Hepatocyte (in vitro differentiated cells): Measurements from ENCODE around the gene OVOL1. TPM values are rescaled to one million over a fixed set of nuclear protein-coding genes. Genes with fewer than 3 reads are reported as not detected.
A peak's percentile ranks its signal among the peaks of the same experiment; 100 is the strongest.

Source experiments
- DNase-seq: peaks from one replicate; pipeline ENCODE4 v3.0.0-alpha.2; 2016; ENCODE audit warnings: low spot score
- H2AFZ ChIP-seq: fragments of 200-600 bp; sonication (generic); 2 replicates; pipeline ENCODE4 v1.6.0; 2016; ENCODE audit warnings: antibody characterized with exemption, mild to moderate bottlenecking
- H3K27ac ChIP-seq: fragments of 200-600 bp; sonication (generic); 2 replicates; pipeline ENCODE4 v1.5.1; 2016; ENCODE audit warnings: mild to moderate bottlenecking
- H3K27me3 ChIP-seq: fragments of 200-600 bp; sonication (generic); 2 replicates; pipeline ENCODE4 v1.6.1; 2016
- H3K36me3 ChIP-seq: fragments of 200-600 bp; sonication (generic); replicated peaks from 2 replicates; pipeline ENCODE4 v1.5.1; 2016; ENCODE audit warnings: low read depth; ENCODE audit not compliant: insufficient read depth
- H3K4me1 ChIP-seq: fragments of 200-600 bp; sonication (generic); 2 replicates; pipeline ENCODE4 v1.5.1; 2016; ENCODE audit warnings: mild to moderate bottlenecking, moderate library complexity; ENCODE audit not compliant: insufficient read depth
- H3K4me2 ChIP-seq: fragments of 200-600 bp; sonication (generic); 2 replicates; pipeline ENCODE4 v1.6.0; 2016
- H3K4me3 ChIP-seq: fragments of 200-600 bp; sonication (generic); 2 replicates; pipeline ENCODE4 v1.5.1; 2016; ENCODE audit warnings: mild to moderate bottlenecking
- H3K79me2 ChIP-seq: fragments of 200-600 bp; sonication (generic); 2 replicates; pipeline ENCODE4 v1.6.0; 2017; ENCODE audit warnings: mild to moderate bottlenecking
- H3K9me2 ChIP-seq: fragments of 200-600 bp; sonication (generic); replicated peaks from 2 replicates; pipeline ENCODE4 v1.6.0; 2017; ENCODE audit warnings: mild to moderate bottlenecking; ENCODE audit not compliant: insufficient read depth
- H3K9me3 ChIP-seq: fragments of 200-600 bp; sonication (generic); 2 replicates; pipeline ENCODE4 v1.5.1; 2016; ENCODE audit warnings: low read depth, mild to moderate bottlenecking
- H4K20me1 ChIP-seq: fragments of 200-600 bp; sonication (generic); 2 replicates; pipeline ENCODE4 v1.6.0; 2016; ENCODE audit warnings: mild to moderate bottlenecking; ENCODE audit not compliant: insufficient read depth, poor library complexity, severe bottlenecking
- CTCF ChIP-seq: fragments of 200-600 bp; sonication (generic); IDR thresholded peaks from 2 replicates; pipeline ENCODE4 v1.5.1; 2016; ENCODE audit warnings: antibody characterized with exemption, mild to moderate bottlenecking; ENCODE audit not compliant: poor library complexity
- EZH2 ChIP-seq: fragments of 200-600 bp; sonication (generic); IDR thresholded peaks from 2 replicates; pipeline ENCODE4 v1.6.1; 2016; ENCODE audit warnings: antibody characterized with exemption, mild to moderate bottlenecking, borderline replicate concordance
- EZH2phosphoT487 ChIP-seq: fragments of 200-600 bp; sonication (generic); IDR thresholded peaks from one replicate; pipeline ENCODE4 v1.6.1; 2018; ENCODE audit warnings: antibody characterized with exemption, mild to moderate bottlenecking, low read depth, moderate library complexity; ENCODE audit not compliant: unreplicated experiment, severe bottlenecking
- WGBS: methylation state at CpG from one replicate; pipeline ENCODE4 v1.1.6; 2016; ENCODE audit warnings: low lambda C conversion rate; ENCODE audit errors: missing lambda C conversion rate; 5-methylcytosine and 5-hydroxymethylcytosine counted together
- polyA plus RNA-seq: library from polyadenylated mRNA; unstranded; fragments of >200 nt; fragmentation: Nextera tagmentation; extraction: Ambion mirVana; gene quantifications from 2 replicates; pipeline ENCODE4 v1.2.1, GENCODE V29; 2016
- total RNA-seq: library from RNA; depleted of rRNA; stranded (reverse); fragments of >200 nt; gene quantifications from 2 replicates; pipeline ENCODE4 v1.2.3, GENCODE V29; 2014

OVOL1 gene
- total RNA-seq = 26.0 and 26.3 TPM in 2 replicates
- polyA plus RNA-seq = 20.6 and 20.8 TPM in 2 replicates

GRCh38 chr11:65786786-65787636 lies at the start of gene OVOL1:
OVOL1 (plus strand) TSS chr11:65787063; CDS start chr11:65787374, 311 bp downstream.
- 2% methylated on average over 69 of the region's 112 CpGs for WGBS
- peak; percentile 90 for DNase-seq
- Histone ChIP-seq H4K20me1 (peaks cover 12% of the 10 kb centered on the region), H3K4me3 (peak within 1 kb of the TSS; percentile 79), H3K27ac (peak within 1 kb of the TSS; percentile 97), H3K79me2 (peaks cover 38% of the 10 kb centered on the region), H3K36me3 (no peaks in the 10 kb centered on the region), H2AFZ (peak within 1 kb of the TSS; percentile 63), H3K9me3 (no peaks in the 10 kb centered on the region), H3K27me3 (peaks cover 13% of the 10 kb centered on the region), H3K4me2 (peak within 1 kb of the TSS; percentile 92), H3K9me2 (no peaks in the 10 kb centered on the region), H3K4me1 (peaks cover 28% of the 10 kb centered on the region)
- no peak for TF ChIP-seq EZH2
- TF ChIP-seq EZH2phosphoT487 = peak; percentile 64

- 89% methylated on average over 2 of the region's 2 CpGs for WGBS
- no peak for DNase-seq
- TF ChIP-seq CTCF = no peak
- no peak for TF ChIP-seq EZH2
- TF ChIP-seq EZH2phosphoT487 = no peak
- no peak overlapping the region for H3K4me3 ChIP-seq
- no peaks in the 10 kb centered on the region for H4K20me1 ChIP-seq
- no peaks in the 10 kb centered on the region for H3K27me3 ChIP-seq
- no peak overlapping the region for H3K27ac ChIP-seq
- H3K9me2 ChIP-seq = no peaks in the 10 kb centered on the region
- no peak overlapping the region for H2AFZ ChIP-seq
- H3K4me2 ChIP-seq = no peak overlapping the region
- H3K79me2 ChIP-seq = no peaks in the 10 kb centered on the region
- H3K36me3 ChIP-seq = no peaks in the 10 kb centered on the region
- no peaks in the 10 kb centered on the region for H3K4me1 ChIP-seq
- H3K9me3 ChIP-seq = no peaks in the 10 kb centered on the region
Measured at GRCh38 chr11:65739022-65739421, 47.8 kb upstream of the OVOL1 start.

- Histone ChIP-seq H3K4me1 (no peaks in the 10 kb centered on the region), H3K4me2 (no peak overlapping the region), H2AFZ (no peak overlapping the region), H3K36me3 (no peaks in the 10 kb centered on the region), H3K9me2 (no peaks in the 10 kb centered on the region), H4K20me1 (no peaks in the 10 kb centered on the region), H3K9me3 (no peaks in the 10 kb centered on the region), H3K27ac (no peak overlapping the region), H3K79me2 (no peaks in the 10 kb centered on the region), H3K27me3 (no peaks in the 10 kb centered on the region), H3K4me3 (no peak overlapping the region)
- no peak for DNase-seq
- WGBS = 89% methylated on average over 8 of the region's 8 CpGs
- no peak for TF ChIP-seq EZH2
- no peak for TF ChIP-seq EZH2phosphoT487
- TF ChIP-seq CTCF = no peak
Measured at GRCh38 chr11:65741185-65741584, 45.7 kb upstream of the OVOL1 start.

- DNase-seq = no peak
- WGBS = 81% methylated on average over 1 of the region's 1 CpG
Measured at GRCh38 chr11:65742353-65742752, 44.5 kb upstream of the OVOL1 start.

More at GRCh38 chr11:65742353-65742752, 44.5 kb upstream of the OVOL1 start:
- TF ChIP-seq EZH2 = no peak
- no peak for TF ChIP-seq EZH2phosphoT487
- no peak for TF ChIP-seq CTCF
- Histone ChIP-seq H3K27me3 (no peaks in the 10 kb centered on the region), H3K4me1 (no peaks in the 10 kb centered on the region), H3K4me2 (no peak overlapping the region), H3K27ac (no peak overlapping the region), H3K79me2 (no peaks in the 10 kb centered on the region), H3K9me2 (no peaks in the 10 kb centered on the region), H3K4me3 (no peak overlapping the region), H3K36me3 (no peaks in the 10 kb centered on the region), H4K20me1 (no peaks in the 10 kb centered on the region), H2AFZ (no peak overlapping the region), H3K9me3 (no peaks in the 10 kb centered on the region)
